HS-5 (cell line): ENCODE measurements around the gene KIF13A.
"Not testable (repeated sequence)": the region's sequence is repeated elsewhere in the genome, so short reads cannot be mapped to it uniquely, and the experiment has no call there.

Source experiments
- DNase-seq: peaks from one replicate; pipeline ENCODE4 v3.0.0-alpha.2; 2012; ENCODE audit warnings: low read depth

The KIF13A gene

GRCh38 chr6:17987447-17987696, at the start of gene KIF13A:
Gene KIF13A, minus strand, starts transcription at chr6:17987635. Its CDS starts 172 bp downstream, at chr6:17987463.
- no peak for DNase-seq

DNA sequence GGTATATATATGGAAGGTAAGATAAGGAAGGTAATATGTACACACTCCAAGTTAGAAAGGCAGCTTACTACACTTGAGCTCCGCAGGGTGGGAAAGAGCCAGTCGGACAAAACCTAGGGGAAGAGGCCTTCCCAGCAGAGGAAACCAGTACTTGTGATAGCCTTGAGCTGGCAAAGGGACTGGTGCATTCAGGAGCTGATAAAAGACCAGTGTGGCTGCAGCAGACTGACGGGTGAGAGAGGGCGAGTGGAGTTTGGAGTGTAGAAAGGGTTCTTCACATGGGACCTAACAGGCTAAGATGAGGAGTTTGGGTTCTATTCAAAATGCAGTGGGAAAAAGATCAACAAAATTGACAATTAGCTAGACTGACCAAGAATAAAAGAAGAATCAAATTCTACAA, 49.3 kb upstream of the KIF13A start:
- no peak for DNase-seq

GRCh38 chr6:18035330-18035854, 48.0 kb upstream of the KIF13A start:
- no peak for DNase-seq

GRCh38 chr6:18034798-18035202, 47.4 kb upstream of the KIF13A start:
- no peak for DNase-seq

GRCh38 chr6:18031680-18032256, 44.3 kb upstream of the KIF13A start:
- DNase-seq, result no peak

GRCh38 chr6:18031189-18031588, 43.8 kb upstream of the KIF13A start:
- no peak for DNase-seq

GRCh38 chr6:18028332-18028731, 40.9 kb upstream of the KIF13A start:
- DNase-seq, result no peak

GRCh38 chr6:18025596-18025995, 38.2 kb upstream of the KIF13A start:
- DNase-seq, result no peak

- no peak for DNase-seq
Observed at GRCh38 chr6:18024876-18025275, 37.4 kb upstream of the KIF13A start.

DNA sequence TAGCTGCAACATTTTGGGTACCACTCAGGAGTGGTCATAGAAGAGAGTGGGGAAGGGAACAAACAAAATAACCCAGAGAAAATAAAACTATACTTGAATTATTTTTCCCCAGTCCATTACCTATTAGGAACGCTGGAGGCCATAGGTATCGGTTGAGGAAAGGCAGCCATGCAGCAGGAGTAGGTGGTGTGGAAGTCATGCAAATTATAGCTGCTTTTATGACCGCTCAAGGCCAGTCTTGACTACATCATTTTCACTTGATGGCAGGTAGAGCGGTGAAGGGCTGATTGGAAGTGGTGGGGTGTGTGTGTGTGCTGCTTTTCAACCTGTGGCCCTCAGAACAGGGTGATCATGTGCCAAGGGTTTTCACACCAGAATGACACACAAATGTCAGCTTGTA, 36.5 kb upstream of the KIF13A start:
- DNase-seq, result no peak

DNA sequence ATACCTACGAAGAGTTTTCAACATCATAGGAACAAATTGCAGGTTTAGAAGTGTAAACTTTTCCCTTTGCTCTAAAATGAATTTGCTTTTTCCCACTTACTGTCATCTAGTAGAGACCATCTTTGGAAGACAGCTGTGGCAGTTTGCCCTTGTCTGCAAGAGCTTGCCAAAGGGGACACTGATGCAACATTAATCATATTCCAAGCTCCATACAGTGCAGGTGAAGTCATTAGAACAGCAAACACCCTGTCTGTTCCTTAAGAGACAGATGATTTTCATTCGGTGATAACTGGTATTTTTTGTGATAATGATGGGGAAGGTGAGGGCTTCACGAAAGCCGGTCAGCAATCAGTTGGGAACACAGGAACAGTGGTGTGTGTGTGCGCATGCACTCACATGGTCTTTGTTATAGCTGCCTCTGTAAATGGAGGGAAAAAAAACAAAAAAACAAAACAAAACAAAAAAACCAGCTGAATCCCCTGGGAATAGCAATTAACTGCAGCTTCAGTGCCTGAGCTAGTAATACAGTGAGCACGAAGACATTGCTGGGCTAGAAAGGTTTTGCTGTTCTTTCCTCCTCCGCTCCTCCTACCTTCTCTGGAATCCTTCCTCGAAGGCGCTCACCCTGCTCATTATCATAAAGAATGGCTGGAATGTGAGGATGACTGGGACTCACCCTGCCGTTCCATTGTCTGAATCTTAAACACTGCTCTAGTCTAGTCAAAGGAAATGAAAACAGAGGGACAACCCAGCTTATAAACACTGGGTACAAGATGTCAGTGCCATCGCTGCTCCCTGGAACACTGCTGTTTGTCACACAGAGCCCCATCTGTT, 35.2 kb upstream of the KIF13A start:
- no peak for DNase-seq

DNA sequence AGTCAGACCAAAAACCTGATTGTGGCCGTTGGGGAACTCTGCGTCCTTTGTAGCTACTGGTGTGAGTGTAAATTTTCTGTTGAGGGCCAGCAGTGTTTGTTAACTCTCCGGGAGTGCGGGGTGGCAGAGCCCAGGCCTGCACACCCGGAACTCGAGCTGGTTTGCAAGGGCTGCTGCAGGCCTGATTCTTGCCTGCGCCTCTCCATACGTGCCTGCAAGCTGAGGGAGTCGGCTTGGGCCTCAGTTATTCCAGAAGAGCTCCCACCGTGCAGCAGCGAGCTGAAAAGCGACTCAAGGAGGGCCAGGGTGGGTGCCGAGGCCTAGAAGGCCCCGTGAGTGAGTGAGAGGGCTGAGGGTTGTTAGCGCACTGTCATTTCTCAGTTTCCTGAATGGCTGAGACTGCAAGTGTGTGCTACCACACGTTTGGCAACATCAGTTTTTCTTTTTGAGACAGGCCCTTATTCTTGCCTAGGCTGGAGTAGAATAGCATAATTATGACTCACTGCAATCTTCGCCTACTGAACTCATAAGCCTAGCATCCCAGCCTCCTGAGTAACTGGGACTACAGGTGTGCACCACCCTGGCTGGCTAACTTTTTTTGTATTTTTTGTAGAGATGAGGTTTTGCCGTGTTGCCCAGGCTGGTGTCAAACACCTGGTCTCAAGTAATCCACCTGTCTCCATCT, 33.9 kb upstream of the KIF13A start:
- DNase-seq, result no peak

DNA sequence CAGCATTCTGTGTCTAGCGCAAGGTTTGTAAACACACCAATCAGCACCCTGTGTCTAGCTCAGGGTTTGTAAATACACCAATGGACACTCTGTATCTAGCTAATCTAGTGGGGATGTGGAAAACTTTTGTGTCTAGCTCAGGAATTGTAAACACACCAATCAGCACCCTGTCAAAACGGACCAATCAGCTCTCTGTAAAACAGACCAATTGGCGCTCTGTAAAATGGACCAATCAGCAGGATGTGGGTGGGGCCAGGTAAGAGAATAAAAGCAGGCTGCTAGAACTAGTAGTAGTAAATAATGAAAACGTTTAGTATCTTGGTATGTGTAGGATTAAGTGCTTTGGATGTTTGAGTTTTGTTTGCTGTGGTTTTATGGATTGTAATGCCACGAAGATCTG, 33.1 kb upstream of the KIF13A start:
- not testable (repeated sequence) for DNase-seq

GRCh38 chr6:18019539-18020534, 32.4 kb upstream of the KIF13A start:
- no peak for DNase-seq

DNA sequence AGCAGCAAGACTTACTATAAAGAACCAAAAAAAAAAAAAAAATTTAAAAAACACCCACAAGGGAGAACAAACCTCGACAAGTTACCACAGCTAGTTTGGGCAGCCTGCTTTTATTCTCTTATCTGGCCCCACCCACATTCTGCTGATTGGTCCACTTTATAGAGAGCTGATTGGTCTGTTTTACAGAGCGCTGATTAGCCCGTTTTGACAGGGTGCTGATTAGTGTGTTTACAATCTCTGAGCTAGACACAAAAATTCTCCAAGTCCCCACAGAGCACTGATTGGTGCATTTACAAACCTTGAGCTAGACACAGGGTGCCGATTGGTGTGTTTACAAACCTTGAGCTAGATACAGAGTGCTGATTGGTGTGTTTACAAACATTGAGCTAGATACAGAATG, 31.7 kb upstream of the KIF13A start:
- not testable (repeated sequence) for DNase-seq

GRCh38 chr6:18016698-18017097, 29.3 kb upstream of the KIF13A start:
- DNase-seq, result no peak

GRCh38 chr6:18016133-18016532, 28.7 kb upstream of the KIF13A start:
- DNase-seq, result no peak

DNA sequence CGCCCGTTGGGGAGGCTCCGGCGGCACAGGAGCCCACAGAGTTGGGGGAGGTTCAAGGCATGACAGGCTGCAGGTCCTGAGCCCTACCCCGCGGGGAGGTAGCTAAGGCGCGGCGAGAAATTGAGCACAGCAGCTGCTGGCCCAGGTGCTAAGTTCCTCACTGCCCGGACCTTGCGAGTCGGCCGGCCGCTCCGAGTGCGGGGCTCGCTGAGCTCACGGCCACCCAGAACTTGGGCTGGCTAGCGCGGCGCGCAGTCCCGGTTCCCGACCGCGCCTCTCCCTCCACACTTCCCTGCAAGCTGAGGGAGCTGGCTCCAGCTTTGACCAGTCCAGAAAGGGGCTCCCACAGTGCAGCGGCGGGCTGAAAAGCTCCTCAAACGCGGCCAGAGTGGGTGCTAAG, 23.9 kb upstream of the KIF13A start:
- no peak for DNase-seq

- DNase-seq, result not testable (repeated sequence)
Observed at GRCh38 chr6:18010540-18010939, 23.1 kb upstream of the KIF13A start.

DNA sequence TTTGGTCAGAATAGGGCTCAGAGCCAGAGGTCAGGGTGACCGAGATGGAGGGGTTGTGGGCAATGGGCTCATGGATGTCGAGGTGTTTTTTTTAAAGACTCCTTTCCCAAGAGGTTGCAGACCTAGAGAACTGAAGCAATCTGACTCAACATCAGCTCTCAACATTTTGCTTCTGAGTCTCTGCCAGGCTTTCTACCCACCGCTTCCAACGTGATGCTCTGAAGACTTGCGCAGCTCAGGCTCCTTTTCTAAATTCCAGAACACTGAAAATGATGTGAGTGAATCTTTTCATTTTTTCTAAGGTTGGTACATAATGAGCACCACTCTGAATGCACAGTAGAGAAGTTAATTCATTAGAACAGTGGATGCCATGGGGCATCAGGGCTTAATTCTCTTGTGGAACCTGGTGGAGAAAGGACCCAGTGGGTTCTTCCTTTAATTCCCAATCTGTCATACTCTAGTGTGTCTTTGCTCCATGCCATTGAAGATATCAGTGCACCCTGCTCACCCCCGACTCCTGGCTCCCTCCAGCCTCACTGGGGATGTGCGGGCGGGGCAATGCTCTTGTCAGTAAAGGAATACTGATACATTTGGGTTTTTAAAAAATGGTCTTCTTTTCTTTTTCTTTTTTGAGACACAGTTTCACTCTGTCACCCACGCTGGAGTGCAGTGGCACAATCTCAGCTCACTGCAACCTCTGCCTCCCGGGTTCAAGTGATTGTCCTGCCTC, 17.0 kb upstream of the KIF13A start:
- no peak for DNase-seq

DNA sequence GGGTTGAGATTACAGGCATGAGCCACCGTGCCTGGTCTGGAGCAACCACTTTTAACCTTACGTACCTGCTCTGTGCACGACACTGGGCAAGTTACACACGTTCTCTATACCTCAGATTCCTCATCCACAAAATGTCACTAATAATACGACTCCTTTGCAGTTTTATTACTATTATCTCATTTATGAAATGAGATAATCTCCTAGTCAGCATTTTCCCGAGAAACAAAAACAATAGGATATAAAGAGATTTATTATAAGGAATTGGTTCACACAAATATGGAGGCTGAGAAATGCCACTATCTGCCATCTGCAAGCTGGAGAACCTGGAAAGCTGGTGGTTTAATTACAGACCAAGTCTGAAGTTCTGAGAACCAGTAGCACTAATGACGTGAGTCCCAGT, 12.0 kb upstream of the KIF13A start:
- no peak for DNase-seq
